Measurements from ENCODE around the gene ING2.

ING2 gene

GRCh38 chr4:183499801-183500200, 5.1 kb upstream of the ING2 start:
- DNase-seq: no peak

GRCh38 chr4:183503497-183504063, 1.3 kb upstream of the ING2 start:
- DNase-seq: no peak

DNA sequence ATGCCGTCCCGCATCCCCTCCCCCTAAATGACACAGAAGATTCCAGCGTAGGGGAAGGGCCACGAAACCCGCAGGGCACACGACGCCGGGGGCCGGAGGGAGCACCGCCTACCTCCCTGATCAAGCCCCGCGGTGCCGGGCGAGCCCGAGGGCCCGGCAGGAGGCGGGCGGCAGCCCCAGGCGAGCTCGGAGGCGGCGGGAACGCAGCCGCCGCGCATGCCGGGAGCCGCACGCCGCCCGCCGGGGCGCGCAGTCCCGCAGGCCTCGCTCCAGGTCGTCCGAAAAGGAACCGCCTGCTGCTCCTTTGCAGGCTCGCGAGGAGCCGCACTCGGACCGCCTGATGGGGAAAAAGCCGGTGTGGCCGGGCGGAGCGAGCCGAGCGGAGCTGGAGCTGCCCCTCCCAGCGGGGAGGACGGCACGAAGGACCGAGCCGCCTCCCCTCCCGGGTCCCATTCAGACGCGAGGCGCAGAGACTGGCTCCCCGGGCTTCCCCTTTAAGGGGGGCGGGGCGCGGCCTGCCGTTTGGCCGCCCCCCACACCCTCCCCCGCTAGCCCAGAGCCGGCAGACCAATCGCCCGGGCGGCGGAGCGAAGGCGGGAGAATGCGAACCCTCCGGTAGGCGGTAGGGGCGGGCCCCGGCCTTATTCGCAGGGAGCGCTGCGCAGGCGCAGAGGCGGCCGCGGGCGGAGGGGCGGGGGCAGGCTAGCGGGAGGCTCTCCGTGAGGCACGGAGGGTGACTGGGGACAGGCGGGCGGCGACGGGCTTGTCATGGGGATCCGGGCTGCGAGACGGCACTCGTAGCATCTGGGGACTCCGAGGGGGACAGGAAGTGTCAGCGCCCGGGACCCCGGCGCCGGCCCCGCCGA, 561 bp upstream of the ING2 start:
- DNase-seq: peak; percentile 99

DNA sequence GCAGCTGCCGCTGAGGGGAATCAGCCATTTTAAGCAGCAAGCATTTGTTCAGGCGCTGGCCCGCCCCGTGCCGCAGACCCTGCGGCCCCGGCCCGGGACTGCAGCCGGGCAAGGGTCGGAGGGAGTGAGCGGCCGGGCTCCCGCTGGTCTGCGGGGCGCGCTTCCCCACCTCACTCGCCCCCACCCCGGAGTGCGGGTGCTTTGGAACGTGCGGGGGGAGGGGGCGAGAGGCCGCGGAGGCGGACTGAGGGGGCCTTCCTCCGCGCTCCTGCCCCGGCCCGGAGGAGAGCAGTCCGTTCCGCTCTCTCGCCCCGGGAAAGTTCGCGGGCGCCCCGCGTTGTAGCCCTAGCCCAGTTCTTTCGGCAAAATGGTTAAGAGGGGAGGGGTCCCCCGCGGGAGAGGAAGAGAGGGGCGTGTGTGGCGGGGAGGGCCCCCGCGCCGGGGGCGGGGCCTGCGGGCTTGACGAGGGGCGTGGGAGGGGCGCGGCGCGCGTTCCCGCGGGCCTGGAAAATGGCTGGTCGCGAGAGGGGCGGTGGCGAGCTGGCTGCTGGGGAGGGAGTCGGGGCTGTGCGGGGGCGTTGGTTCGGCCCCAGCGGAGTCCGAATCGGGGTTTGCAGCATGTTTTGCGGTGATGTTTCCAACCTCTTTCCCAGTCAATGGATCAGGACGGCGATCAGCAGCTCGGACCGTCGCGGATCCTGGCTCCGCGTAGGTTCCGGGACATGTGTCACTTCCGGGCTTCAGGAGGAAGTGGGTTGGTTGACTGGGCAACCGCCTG, 942 bp downstream of the ING2 start:
- DNase-seq: peak; percentile 94

GRCh38 chr4:183506389-183506735, 1.5 kb downstream of the ING2 start:
- DNase-seq: no peak

DNA sequence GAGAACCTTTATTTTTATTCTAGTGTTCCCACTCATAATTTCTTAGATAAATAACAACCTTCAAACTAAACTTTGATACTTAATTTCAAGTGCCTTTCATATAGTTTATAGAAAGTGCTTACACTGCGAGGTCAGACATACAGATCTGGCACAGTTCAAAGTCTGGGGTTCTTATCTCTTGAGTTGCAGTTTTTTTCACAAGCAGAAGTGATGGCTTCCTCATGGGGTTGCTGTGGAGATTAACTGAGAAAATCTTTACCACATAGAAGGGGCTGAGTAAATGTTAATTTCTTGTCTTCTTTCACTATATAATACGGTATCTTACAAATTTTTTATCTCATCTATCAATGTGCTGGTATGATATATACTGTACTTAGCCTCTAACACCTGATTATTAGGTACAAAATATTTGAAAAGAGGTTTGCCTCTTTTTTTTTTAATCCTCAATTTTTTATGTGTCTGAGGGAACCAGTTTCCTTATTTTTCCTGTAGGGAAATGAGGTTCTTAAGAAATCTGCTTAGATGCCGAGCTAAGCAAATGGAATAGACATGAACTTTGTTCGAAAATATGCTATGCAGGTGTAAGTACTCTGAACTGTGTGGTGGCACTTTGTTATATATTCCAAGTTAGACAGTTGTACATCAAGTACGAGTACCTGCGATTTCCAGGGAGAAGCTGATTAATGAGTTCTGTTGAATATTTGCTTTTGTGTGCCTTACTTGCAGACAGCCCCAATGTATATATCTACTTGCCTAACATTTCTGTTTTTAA, 3.3 kb downstream of the ING2 start:
- DNase-seq: no peak

DNA sequence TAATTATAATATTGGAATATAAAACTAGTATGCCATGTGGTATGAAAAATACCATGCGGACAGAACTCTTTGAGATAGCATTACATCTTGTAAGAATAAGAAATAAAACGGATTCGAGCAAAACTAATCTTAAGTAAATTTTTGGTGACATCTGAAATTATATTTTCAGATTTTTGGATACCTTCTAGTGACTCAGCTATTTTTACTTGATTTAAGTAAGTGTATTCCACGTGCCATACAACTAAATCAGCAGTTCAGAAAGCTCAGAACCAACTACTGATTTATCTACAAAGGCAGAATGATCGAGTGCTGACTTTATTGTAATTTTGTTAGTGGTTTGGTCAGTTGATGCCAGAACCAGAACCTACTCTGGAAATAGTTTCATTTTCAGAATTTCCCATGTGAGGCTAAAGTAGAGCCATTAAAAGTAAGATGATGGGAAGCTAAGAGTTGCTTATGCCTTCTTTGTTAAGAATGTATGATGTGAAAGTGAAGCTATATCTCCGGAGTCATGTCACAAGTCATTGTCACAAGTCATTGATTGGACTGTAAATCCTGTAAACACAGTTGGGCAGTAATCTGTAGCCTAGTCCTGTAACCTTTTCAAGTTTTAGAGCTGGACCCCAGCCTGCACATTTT, 4.0 kb downstream of the ING2 start:
- DNase-seq: no peak

DNA sequence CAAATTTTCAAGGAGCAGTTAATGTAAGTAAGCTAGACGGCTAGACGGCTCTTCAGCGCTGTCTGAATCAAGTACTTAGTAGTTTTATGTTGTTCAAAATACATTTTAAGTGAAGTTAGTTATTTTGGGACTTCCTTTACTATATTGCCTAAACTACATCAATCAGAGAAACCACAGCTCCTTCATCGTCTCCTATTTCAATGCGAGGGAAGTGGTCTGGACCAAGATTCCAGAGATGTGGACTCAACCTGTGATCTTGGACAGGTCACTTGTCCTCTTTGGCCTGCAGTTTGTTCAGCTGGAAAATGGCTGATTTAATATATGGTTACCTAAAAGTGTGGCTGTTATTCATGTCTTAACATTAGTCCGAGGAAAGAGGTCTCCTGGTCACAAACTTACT, 10.6 kb downstream of the ING2 start:
- no peak for DNase-seq

GRCh38 chr4:183517194-183517593, 12.3 kb downstream of the ING2 start:
- DNase-seq: no peak

- DNase-seq: no peak
These were observed 12.9 kb downstream of the ING2 start for GRCh38 chr4:183517781-183518180.

- DNase-seq: no peak
These were observed 18.0 kb downstream of the ING2 start for GRCh38 chr4:183522821-183523220.

GRCh38 chr4:183527326-183527725, 22.5 kb downstream of the ING2 start:
- no peak for DNase-seq

- DNase-seq: peak; percentile 38
These were observed 28.0 kb downstream of the ING2 start for GRCh38 chr4:183532821-183533220.

GRCh38 chr4:183533698-183534097, 28.8 kb downstream of the ING2 start:
- DNase-seq: no peak

DNA sequence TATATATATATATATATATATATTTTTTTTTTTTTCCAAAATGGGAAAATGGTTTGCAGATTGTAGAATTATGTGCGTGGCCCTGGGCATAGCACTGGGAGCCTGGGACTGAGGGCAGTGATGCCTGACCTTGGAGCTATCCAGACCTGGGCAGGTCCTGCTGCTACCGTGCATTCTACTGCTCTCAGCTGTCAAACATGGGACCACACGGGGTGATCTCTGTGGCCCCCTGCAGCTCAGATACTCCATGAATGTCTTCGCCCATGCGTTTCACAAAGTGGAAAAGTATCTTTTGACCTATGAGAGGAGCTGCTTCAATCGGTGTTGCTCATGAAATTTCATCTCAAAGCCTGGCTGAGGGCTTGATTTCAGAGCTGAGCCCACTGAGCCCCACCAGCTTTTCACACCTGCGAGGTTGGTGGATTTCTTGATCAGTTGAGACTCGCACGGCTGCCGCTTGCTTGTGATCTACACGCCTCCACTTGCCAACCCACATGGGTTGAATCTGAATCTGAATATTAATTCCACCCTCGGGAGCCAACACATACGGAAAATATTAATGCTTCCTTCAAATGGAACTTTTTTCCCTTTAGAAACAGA, 35.7 kb downstream of the ING2 start:
- no peak for DNase-seq

DNA sequence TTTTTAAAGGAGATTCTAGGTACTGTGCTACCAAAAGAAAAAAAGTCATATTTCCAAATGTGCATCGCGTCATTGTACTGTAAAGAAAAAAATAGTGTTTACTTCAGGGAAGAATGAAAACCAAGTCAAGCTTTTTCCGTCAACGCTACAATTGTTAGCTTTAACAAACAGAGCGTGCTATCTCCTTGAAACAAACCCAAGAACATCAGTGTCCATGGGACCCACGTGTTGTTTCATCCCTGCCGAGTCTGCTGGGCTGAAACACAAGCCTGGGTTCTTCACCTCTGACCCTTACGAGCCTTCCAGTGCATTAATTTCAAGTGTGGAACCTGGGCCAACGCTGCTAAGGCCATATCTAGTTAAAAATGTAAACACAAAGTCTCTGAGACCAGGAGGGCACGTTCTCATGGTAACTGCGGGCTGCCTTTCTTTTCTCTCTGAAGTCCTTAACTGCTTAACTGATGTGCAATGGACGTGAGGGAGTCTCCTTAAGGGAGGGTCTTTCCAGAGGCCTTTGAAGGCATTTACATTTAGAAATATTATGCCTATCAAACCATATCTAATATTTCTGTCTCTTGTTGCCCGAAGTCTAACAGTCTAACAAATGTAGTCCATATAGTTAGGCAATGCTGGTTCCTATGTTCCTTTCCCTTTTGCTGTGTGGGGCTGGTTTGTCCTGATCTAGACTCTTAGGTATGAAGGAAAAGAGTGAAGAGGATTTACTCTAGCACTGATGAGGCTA, 36.3 kb downstream of the ING2 start:
- DNase-seq: no peak

DNA sequence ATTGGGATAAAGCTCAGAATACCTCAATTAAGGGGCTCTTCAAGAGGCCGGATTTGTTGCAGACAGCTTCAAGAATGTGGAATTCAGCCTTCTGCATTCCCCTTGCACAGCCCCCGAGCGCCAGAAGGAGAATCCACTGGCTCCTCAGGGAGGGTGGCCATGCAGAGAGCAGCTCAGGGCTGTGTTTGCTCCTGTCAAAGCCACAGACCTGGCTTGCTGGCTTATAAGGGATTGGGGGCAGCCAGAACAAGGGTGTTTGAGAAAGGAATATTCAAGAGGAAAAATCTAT, 36.8 kb downstream of the ING2 start:
- DNase-seq: no peak

- no peak for DNase-seq
These were observed 38.6 kb downstream of the ING2 start for GRCh38 chr4:183543435-183543834.

- DNase-seq: no peak
These were observed 39.3 kb downstream of the ING2 start for GRCh38 chr4:183544109-183544508.

DNA sequence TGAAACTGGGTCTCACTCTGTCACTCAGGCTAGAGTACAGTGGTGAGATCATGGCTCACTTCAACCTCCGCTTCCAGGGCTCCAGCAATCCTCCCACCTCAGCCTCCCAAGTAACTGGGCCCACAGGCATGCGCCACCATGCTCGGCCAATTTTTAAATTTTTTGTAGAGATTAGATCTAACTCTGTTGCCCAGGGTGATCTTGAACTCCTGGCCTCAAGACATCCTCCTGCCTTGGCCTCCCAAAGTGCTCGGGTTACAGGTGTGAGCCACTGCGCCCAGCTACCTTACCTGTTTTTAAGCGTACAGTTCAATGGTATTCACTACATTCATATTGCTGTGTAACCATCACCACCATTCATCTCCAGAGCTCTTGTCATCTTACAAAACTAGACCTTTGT, 41.5 kb downstream of the ING2 start:
- DNase-seq: no peak

DNA sequence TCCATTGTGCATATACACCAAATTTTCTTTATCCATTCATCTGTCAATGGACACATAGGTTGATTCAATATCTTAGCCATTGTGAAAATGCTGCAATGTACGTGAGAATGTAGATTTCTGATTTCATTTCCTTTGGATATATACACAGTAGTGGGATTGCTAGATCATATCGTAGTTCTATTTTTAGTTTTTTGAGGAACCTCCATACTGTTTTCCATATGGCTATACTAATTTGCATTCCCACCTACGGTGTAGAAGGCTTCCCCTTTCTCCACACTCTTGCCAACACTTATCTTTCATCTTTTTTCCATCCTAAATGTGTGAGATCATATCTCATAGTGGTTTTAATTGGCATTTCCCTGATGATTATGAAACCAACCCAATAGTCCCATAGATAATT, 43.4 kb downstream of the ING2 start:
- no peak for DNase-seq
